ENCODE data around the gene PAX8. TPM values are rescaled to one million over a fixed set of nuclear protein-coding genes. Genes with fewer than 3 reads are reported as not detected.
A peak's percentile ranks its signal among the peaks of the same experiment; 100 is the strongest.

Gene PAX8
- total RNA-seq, 1 donor from 2014 or later, result 0.71 TPM

GRCh38 chr2:113196839-113197238, 81.9 kb downstream of the PAX8 start:
- DNase-seq (no peak), ATAC-seq (ENCODE audit: low read depth) (no peak)
- no peak for TF ChIP-seq CTCF (IDR thresholded peaks at IDR 0.05)
- Mint-ChIP-seq H3K27me3 (no peaks in the 10 kb centered on the region), H3K27ac (peak overlapping the region; percentile 3), H3K4me1 (peaks cover 4% of the 10 kb centered on the region), H3K36me3 (ENCODE audit: low read depth) (peaks cover 84% of the 10 kb centered on the region), H3K9me3 (no peaks in the 10 kb centered on the region), H3K4me3 (no peak overlapping the region)
- ChIA-PET POLR2A (interaction anchor here (1.0 to 3.6 kb wide), 2 partner anchors 22 to 39 kb away, joined by 3 to 42 read pairs; partner anchors contain the start of gene PSD4), CTCF (interaction anchor here (0.7 to 17.7 kb wide), 2 partner anchors 16 to 59 kb away, joined by 3 to 319 read pairs; no protein-coding TSS in a partner anchor)
- intact Hi-C loops (cut with micrococcal nuclease), result loop anchor here (5.0 kb wide), 1 partner anchor 40 kb away; no protein-coding TSS in a partner anchor

- no peaks in the 10 kb centered on the region for H3K9me3 Mint-ChIP-seq
- peaks cover 83% of the 10 kb centered on the region for H3K36me3 Mint-ChIP-seq (ENCODE audit: low read depth)
- ChIA-PET POLR2A (interaction anchor here (1.0 kb wide), 1 partner anchor 39 kb away, joined by 3 read pairs; no protein-coding TSS in a partner anchor), CTCF (interaction anchor here (0.7 to 17.7 kb wide), 2 partner anchors 15 to 58 kb away, joined by 3 to 319 read pairs; no protein-coding TSS in a partner anchor)
- no peak overlapping the region for H3K4me3 Mint-ChIP-seq
- ATAC-seq (ENCODE audit: low read depth) (no peak), DNase-seq (no peak)
- TF ChIP-seq CTCF (IDR thresholded peaks at IDR 0.05), result no peak
- no peak overlapping the region for H3K27ac Mint-ChIP-seq
- peaks cover 7% of the 10 kb centered on the region for H3K4me1 Mint-ChIP-seq
- no peaks in the 10 kb centered on the region for H3K27me3 Mint-ChIP-seq
- intact Hi-C loops (cut with micrococcal nuclease), result loop anchor here (5.0 kb wide), 1 partner anchor 39 kb away; no protein-coding TSS in a partner anchor
These were observed 82.7 kb downstream of the PAX8 start for GRCh38 chr2:113195923-113196501.

- no peak overlapping the region for H3K27ac Mint-ChIP-seq
- H3K9me3 Mint-ChIP-seq, result no peaks in the 10 kb centered on the region
- H3K27me3 Mint-ChIP-seq, result no peaks in the 10 kb centered on the region
- intact Hi-C loops (cut with micrococcal nuclease), result no loop called here
- ATAC-seq (ENCODE audit: low read depth), result no peak
- H3K36me3 Mint-ChIP-seq (ENCODE audit: low read depth), result peaks cover 90% of the 10 kb centered on the region
- no peak for TF ChIP-seq CTCF (IDR thresholded peaks at IDR 0.05)
- ChIA-PET CTCF (interaction anchor here (17.7 kb wide), 1 partner anchor 55 kb away, joined by 319 read pairs; no protein-coding TSS in a partner anchor), POLR2A (interaction anchor here (1.6 kb wide), 1 partner anchor 17 kb away, joined by 5 read pairs; no protein-coding TSS in a partner anchor)
- DNase-seq, result no peak
- peaks cover 30% of the 10 kb centered on the region for H3K4me1 Mint-ChIP-seq
- no peak overlapping the region for H3K4me3 Mint-ChIP-seq
These were observed 86.1 kb downstream of the PAX8 start for GRCh38 chr2:113192459-113193100.

- DNase-seq (no peak), ATAC-seq (ENCODE audit: low read depth) (no peak)
- Mint-ChIP-seq H3K4me3 (no peak overlapping the region), H3K9me3 (no peaks in the 10 kb centered on the region), H3K36me3 (ENCODE audit: low read depth) (peaks cover 87% of the 10 kb centered on the region), H3K27me3 (no peaks in the 10 kb centered on the region), H3K4me1 (peaks cover 41% of the 10 kb centered on the region), H3K27ac (peak overlapping the region; percentile 56)
- ChIA-PET CTCF (interaction anchor here (1.4 to 17.7 kb wide), 3 partner anchors 8 to 53 kb away, joined by 3 to 319 read pairs (median 4); no protein-coding TSS in a partner anchor), POLR2A (interaction anchor here (1.2 kb wide), 1 partner anchor 8 kb away, joined by 3 read pairs; no protein-coding TSS in a partner anchor)
- intact Hi-C loops (cut with micrococcal nuclease), result no loop called here
- TF ChIP-seq CTCF (IDR thresholded peaks at IDR 0.05), result no peak
These were observed 87.8 kb downstream of the PAX8 start for GRCh38 chr2:113190871-113191270.

GRCh38 chr2:113187771-113188170, 91.0 kb downstream of the PAX8 start:
- no peak for ATAC-seq (ENCODE audit: low read depth)
- intact Hi-C loops (cut with micrococcal nuclease), result no loop called here
- ChIA-PET CTCF (interaction anchor here (1.1 kb wide), 1 partner anchor 50 kb away, joined by 3 read pairs; no protein-coding TSS in a partner anchor), POLR2A (no interaction called here)
- no peaks in the 10 kb centered on the region for H3K27me3 Mint-ChIP-seq
- H3K9me3 Mint-ChIP-seq, result no peaks in the 10 kb centered on the region
- peak overlapping the region; percentile 47 for H3K27ac Mint-ChIP-seq
- peaks cover 62% of the 10 kb centered on the region for H3K4me1 Mint-ChIP-seq
- TF ChIP-seq CTCF (IDR thresholded peaks at IDR 0.05), result no peak
- H3K4me3 Mint-ChIP-seq, result no peak overlapping the region
- H3K36me3 Mint-ChIP-seq (ENCODE audit: low read depth), result peaks cover 80% of the 10 kb centered on the region
- DNase-seq, result no peak

All from activated B cell treated with CpG ODN at 0.5 μM for 24 hours (primary cell).